ENCODE data around the gene VRK2. TPM values are rescaled to one million over a fixed set of nuclear protein-coding genes. Genes with fewer than 3 reads are reported as not detected.

Gene VRK2
- total RNA-seq, 1 donor: 22.1 TPM

- no peaks in the 10 kb centered on the region for H3K79me2 ChIP-seq (ENCODE audit: insufficient read depth, low read length)
- H2AFZ ChIP-seq (ENCODE audit: low read length): no peak overlapping the region
- H3K4me3 ChIP-seq (ENCODE audit: insufficient read depth, low read length): no peak overlapping the region
- H3K4me2 ChIP-seq (ENCODE audit: insufficient read depth, low read length): no peak overlapping the region
- TF ChIP-seq CTCF (IDR thresholded peaks at IDR 0.05; ENCODE audit: extremely low read depth, low read depth, low read length): no peak
- H4K20me1 ChIP-seq (ENCODE audit: insufficient read depth, low read length): no peaks in the 10 kb centered on the region
- H3K4me1 ChIP-seq (ENCODE audit: insufficient read depth, low read length): no peaks in the 10 kb centered on the region
- H3K27me3 ChIP-seq (ENCODE audit: insufficient read depth, low read length): no peaks in the 10 kb centered on the region
- no peak for DNase-seq (ENCODE audit: insufficient read length, low spot score, missing footprints)
- no peak overlapping the region for H3K27ac ChIP-seq (ENCODE audit: low read depth, low read length)
- no peaks in the 10 kb centered on the region for H3K9me3 ChIP-seq (ENCODE audit: low read depth, low read length)
- no peaks in the 10 kb centered on the region for H3K36me3 ChIP-seq (ENCODE audit: insufficient read depth, low read length)
Measured at GRCh38 chr2:58203018-58203417, 156.4 kb downstream of the VRK2 start.

- Histone ChIP-seq H3K4me1 (ENCODE audit: insufficient read depth, low read length) (no peaks in the 10 kb centered on the region), H3K4me3 (ENCODE audit: insufficient read depth, low read length) (no peak overlapping the region), H3K9me3 (ENCODE audit: low read depth, low read length) (no peaks in the 10 kb centered on the region), H3K4me2 (ENCODE audit: insufficient read depth, low read length) (no peak overlapping the region), H3K79me2 (ENCODE audit: insufficient read depth, low read length) (no peaks in the 10 kb centered on the region), H3K27ac (ENCODE audit: low read depth, low read length) (no peak overlapping the region), H3K36me3 (ENCODE audit: insufficient read depth, low read length) (no peaks in the 10 kb centered on the region), H3K27me3 (ENCODE audit: insufficient read depth, low read length) (no peaks in the 10 kb centered on the region), H4K20me1 (ENCODE audit: insufficient read depth, low read length) (no peaks in the 10 kb centered on the region), H2AFZ (ENCODE audit: low read length) (no peak overlapping the region)
- DNase-seq (ENCODE audit: insufficient read length, low spot score, missing footprints): no peak
- TF ChIP-seq CTCF (IDR thresholded peaks at IDR 0.05; ENCODE audit: extremely low read depth, low read depth, low read length): no peak
Measured at GRCh38 chr2:58204195-58204959, 157.8 kb downstream of the VRK2 start.

GRCh38 chr2:58206785-58207184 is 160.2 kb downstream of the VRK2 start:
- no peak for TF ChIP-seq CTCF (IDR thresholded peaks at IDR 0.05; ENCODE audit: extremely low read depth, low read depth, low read length)
- DNase-seq (ENCODE audit: insufficient read length, low spot score, missing footprints): no peak
- Histone ChIP-seq H3K9me3 (ENCODE audit: low read depth, low read length) (peaks cover 2% of the 10 kb centered on the region), H3K4me2 (ENCODE audit: insufficient read depth, low read length) (no peak overlapping the region), H4K20me1 (ENCODE audit: insufficient read depth, low read length) (no peaks in the 10 kb centered on the region), H3K4me1 (ENCODE audit: insufficient read depth, low read length) (no peaks in the 10 kb centered on the region), H3K36me3 (ENCODE audit: insufficient read depth, low read length) (no peaks in the 10 kb centered on the region), H3K79me2 (ENCODE audit: insufficient read depth, low read length) (no peaks in the 10 kb centered on the region), H3K4me3 (ENCODE audit: insufficient read depth, low read length) (no peak overlapping the region), H3K27me3 (ENCODE audit: insufficient read depth, low read length) (no peaks in the 10 kb centered on the region), H3K27ac (ENCODE audit: low read depth, low read length) (no peak overlapping the region), H2AFZ (ENCODE audit: low read length) (no peak overlapping the region)

GRCh38 chr2:58207189-58207588 is 160.6 kb downstream of the VRK2 start:
- no peaks in the 10 kb centered on the region for H4K20me1 ChIP-seq (ENCODE audit: insufficient read depth, low read length)

More at GRCh38 chr2:58207189-58207588, 160.6 kb downstream of the VRK2 start:
- no peak overlapping the region for H3K4me2 ChIP-seq (ENCODE audit: insufficient read depth, low read length)
- TF ChIP-seq CTCF (IDR thresholded peaks at IDR 0.05; ENCODE audit: extremely low read depth, low read depth, low read length): no peak
- H3K79me2 ChIP-seq (ENCODE audit: insufficient read depth, low read length): no peaks in the 10 kb centered on the region
- no peaks in the 10 kb centered on the region for H3K27me3 ChIP-seq (ENCODE audit: insufficient read depth, low read length)
- no peaks in the 10 kb centered on the region for H3K4me1 ChIP-seq (ENCODE audit: insufficient read depth, low read length)
- DNase-seq (ENCODE audit: insufficient read length, low spot score, missing footprints): no peak
- no peak overlapping the region for H2AFZ ChIP-seq (ENCODE audit: low read length)
- no peaks in the 10 kb centered on the region for H3K36me3 ChIP-seq (ENCODE audit: insufficient read depth, low read length)
- peaks cover 2% of the 10 kb centered on the region for H3K9me3 ChIP-seq (ENCODE audit: low read depth, low read length)
- H3K4me3 ChIP-seq (ENCODE audit: insufficient read depth, low read length): no peak overlapping the region
- H3K27ac ChIP-seq (ENCODE audit: low read depth, low read length): no peak overlapping the region

Other genes with a start within 250 kb of the VRK2 start
- 10.9 and 12.1 TPM in 2 replicates for gene FANCL, start 194.5 kb downstream of the VRK2 start, total RNA-seq

Data from osteoblast (primary cell).